HCT116 (cell line): ENCODE measurements around the gene TMEM174. TPM values are rescaled to one million over a fixed set of nuclear protein-coding genes. Genes with fewer than 3 reads are reported as not detected.

Experiments used
- REST ChIP-seq: IDR thresholded peaks from 2 replicates; pipeline ENCODE4 v1.6.1; 2012; ENCODE audit warnings: low read depth
- YY1 ChIP-seq: IDR thresholded peaks from 2 replicates; pipeline ENCODE4 v1.6.1; 2011; ENCODE audit warnings: low read length, low read depth, moderate library complexity, mild to moderate bottlenecking; ENCODE audit not compliant: insufficient replicate concordance; ENCODE audit errors: extremely low read depth
- ZNF274 ChIP-seq: fragments of 200-500 bp; sonication (Bioruptor generic); IDR thresholded peaks from 2 replicates; pipeline ENCODE4 v1.6.1; 2014; ENCODE audit warnings: mild to moderate bottlenecking, low read depth, low read length, inconsistent platforms
- total RNA-seq: library from RNA; stranded (reverse); gene quantifications from one replicate; pipeline ENCODE4 v1.2.1, GENCODE V29; 2021; ENCODE audit not compliant: unreplicated experiment
- TF ChIP-seq, protein P1 (sequence below): IDR thresholded peaks from 2 replicates; pipeline ENCODE4 v1.6.1; 2012
- TF ChIP-seq, protein P2 (sequence below), 3 experiments: fragments of 200-600 bp in 1 of 3; sonication (generic) in 1 of 3; IDR thresholded peaks in 2 of 3; conservative IDR thresholded peaks in 1 of 3; 2 replicates each; pipeline ENCODE4 v1.5.1; 2012 to 2017; ENCODE audit warnings: low read depth in 2 of 3, low read length in 2 of 3, antibody characterized with exemption in 1 of 3, borderline replicate concordance in 1 of 3, control low read depth in 1 of 3, mild to moderate bottlenecking in 1 of 3, mixed read lengths in 1 of 3, mixed run types in 1 of 3, moderate library complexity in 1 of 3; ENCODE audit not compliant: insufficient read depth in 1 of 3
- TF ChIP-seq, protein P3 (sequence below): IDR thresholded peaks from 2 replicates; pipeline ENCODE4 v1.6.1; 2012

TMEM174 gene
- total RNA-seq, 1 experiment from 2014 or later: not detected

DNA sequence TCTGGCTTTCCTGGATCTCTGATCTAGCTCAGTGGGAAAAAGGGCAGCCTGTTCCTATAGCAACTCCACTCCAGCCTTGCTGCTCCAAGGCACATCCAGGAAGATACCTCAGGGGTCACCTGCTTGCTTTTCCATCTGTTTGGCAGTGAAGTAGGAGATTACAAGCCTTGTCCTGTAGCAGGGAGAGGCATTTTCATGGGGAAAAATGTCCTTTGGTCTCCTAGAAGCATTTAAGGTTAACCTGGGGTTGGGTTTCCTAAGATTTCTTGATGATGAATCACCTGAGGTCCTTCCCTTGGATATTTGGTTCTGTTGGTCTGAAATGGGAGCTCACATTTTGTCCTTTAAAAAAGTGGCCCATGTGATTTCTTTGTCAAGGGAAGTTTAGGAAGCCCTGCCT lies 1.5 kb upstream of the TMEM174 start (continued):
- no peak for TF ChIP-seq REST
- TF ChIP-seq, protein P1, sequence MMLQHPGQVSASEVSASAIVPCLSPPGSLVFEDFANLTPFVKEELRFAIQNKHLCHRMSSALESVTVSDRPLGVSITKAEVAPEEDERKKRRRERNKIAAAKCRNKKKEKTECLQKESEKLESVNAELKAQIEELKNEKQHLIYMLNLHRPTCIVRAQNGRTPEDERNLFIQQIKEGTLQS: no peak
- TF ChIP-seq, protein P2, sequence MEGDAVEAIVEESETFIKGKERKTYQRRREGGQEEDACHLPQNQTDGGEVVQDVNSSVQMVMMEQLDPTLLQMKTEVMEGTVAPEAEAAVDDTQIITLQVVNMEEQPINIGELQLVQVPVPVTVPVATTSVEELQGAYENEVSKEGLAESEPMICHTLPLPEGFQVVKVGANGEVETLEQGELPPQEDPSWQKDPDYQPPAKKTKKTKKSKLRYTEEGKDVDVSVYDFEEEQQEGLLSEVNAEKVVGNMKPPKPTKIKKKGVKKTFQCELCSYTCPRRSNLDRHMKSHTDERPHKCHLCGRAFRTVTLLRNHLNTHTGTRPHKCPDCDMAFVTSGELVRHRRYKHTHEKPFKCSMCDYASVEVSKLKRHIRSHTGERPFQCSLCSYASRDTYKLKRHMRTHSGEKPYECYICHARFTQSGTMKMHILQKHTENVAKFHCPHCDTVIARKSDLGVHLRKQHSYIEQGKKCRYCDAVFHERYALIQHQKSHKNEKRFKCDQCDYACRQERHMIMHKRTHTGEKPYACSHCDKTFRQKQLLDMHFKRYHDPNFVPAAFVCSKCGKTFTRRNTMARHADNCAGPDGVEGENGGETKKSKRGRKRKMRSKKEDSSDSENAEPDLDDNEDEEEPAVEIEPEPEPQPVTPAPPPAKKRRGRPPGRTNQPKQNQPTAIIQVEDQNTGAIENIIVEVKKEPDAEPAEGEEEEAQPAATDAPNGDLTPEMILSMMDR (IDR thresholded peaks at IDR 0.05 in 2 of 3, conservative IDR thresholded peaks at IDR 0.05 in 1 of 3; ENCODE audit: borderline replicate concordance in 1 of 3, insufficient read depth in 1 of 3, low read depth in 2 of 3, low read length in 2 of 3): no peak
- TF ChIP-seq YY1: no peak
- no peak for TF ChIP-seq ZNF274
- TF ChIP-seq, protein P3, sequence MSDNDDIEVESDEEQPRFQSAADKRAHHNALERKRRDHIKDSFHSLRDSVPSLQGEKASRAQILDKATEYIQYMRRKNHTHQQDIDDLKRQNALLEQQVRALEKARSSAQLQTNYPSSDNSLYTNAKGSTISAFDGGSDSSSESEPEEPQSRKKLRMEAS: no peak
